HCT116 (cell line): ENCODE results near the gene DNAJB5. TPM values are rescaled to one million over a fixed set of nuclear protein-coding genes. Genes with fewer than 3 reads are reported as not detected.

ENCODE experiments used
- ATAC-seq: fragments of 200-7000 bp; cut with Tn5 transposase; 2 replicates; pipeline ENCODE4 v1.9.1; 2020; ENCODE audit warnings: mild to moderate bottlenecking, moderate library complexity
- BruUV-seq: library from RNA; stranded (reverse); fragments of 400-500 nt; replicated peaks from 2 replicates; lab custom pipeline; 2021; lab: Mats Ljungman, UMichigan
- CTCF ChIA-PET: fragments of 300-600 bp; sonication (Branson Sonifier 250); formaldehyde crosslinking; loops from one replicate; lab custom pipeline; 2021; ENCODE audit warnings: antibody characterized with exemption; lab: Charles Lee
- POLR2A ChIA-PET: fragments of 300-600, 350-600 bp; sonication (Branson Sonifier 250); formaldehyde crosslinking; loops from one replicate; lab custom pipeline; 2021; ENCODE audit warnings: antibody characterized with exemption; lab: Charles Lee
- RAD21 ChIA-PET, 2 experiments: fragments of 300-600 bp; sonication (Branson Sonifier 250); formaldehyde crosslinking; loops; one replicate each; lab custom pipeline; 2023; ENCODE audit warnings: low total read pairs in 2 of 2; ENCODE audit not compliant: uncharacterized antibody in 2 of 2, unreplicated experiment in 2 of 2, low non-redundant PET in 1 of 2; lab: Charles Lee
- DNase-seq: peaks from one replicate; pipeline ENCODE4 v3.0.0-alpha.2; 2010; ENCODE audit warnings: low read depth, low spot score
- H2AFZ ChIP-seq: fragments of 200-600 bp; shearing (Covaris generic), sonication (generic); 2 replicates; pipeline ENCODE4 v1.6.1; 2017; ENCODE audit warnings: low read depth, mixed run types, mixed read lengths, antibody characterized with exemption, low read length; ENCODE audit not compliant: poor library complexity, severe bottlenecking
- H3K27ac ChIP-seq: 2 replicates; pipeline ENCODE4 v1.5.1; 2012; ENCODE audit warnings: low read depth, low read length
- H3K27me3 ChIP-seq: fragments of 200-600 bp; sonication (generic); 2 replicates; pipeline ENCODE4 v1.6.1; 2016; ENCODE audit warnings: mixed run types, low read length, mixed read lengths; ENCODE audit not compliant: insufficient read depth
- H3K36me3 ChIP-seq, 2 experiments: fragments of 200-500 bp in 1 of 2; fragments of 200-600 bp in 1 of 2; sonication (Bioruptor generic) in 1 of 2; sonication (generic) in 1 of 2; 2 replicates each; pipeline versions ENCODE4 v1.5.1 to v1.6.1; 2014 to 2016; ENCODE audit warnings: low read length in 2 of 2, inconsistent platforms in 1 of 2, mixed read lengths in 1 of 2, mixed run types in 1 of 2; ENCODE audit not compliant: insufficient read depth in 2 of 2, control insufficient read depth in 1 of 2
- H3K4me1 ChIP-seq, 2 experiments: fragments of 200-600 bp in 1 of 2; sonication (generic) in 1 of 2; 2 replicates each; pipeline versions ENCODE4 v1.5.1 to v1.6.1; 2012 to 2017; ENCODE audit warnings: low read length in 2 of 2, inconsistent platforms in 1 of 2, mild to moderate bottlenecking in 1 of 2, mixed read lengths in 1 of 2, mixed run types in 1 of 2, moderate library complexity in 1 of 2; ENCODE audit not compliant: insufficient read depth in 2 of 2, control insufficient read depth in 1 of 2
- H3K4me2 ChIP-seq: fragments of 200-600 bp; sonication (generic); 2 replicates; pipeline ENCODE4 v1.6.1; 2017; ENCODE audit warnings: mixed run types, low read length, mixed read lengths
- H3K4me3 ChIP-seq, 2 experiments: fragments of 200-600 bp in 1 of 2; sonication (generic) in 1 of 2; replicated peaks in 1 of 2; 2 replicates each; pipeline ENCODE4 v1.5.1; 2011 to 2016; ENCODE audit warnings: low read length in 2 of 2, control low read depth in 1 of 2, low read depth in 1 of 2, mild to moderate bottlenecking in 1 of 2, mixed read lengths in 1 of 2, mixed run types in 1 of 2
- H3K79me2 ChIP-seq: fragments of 200-600 bp; sonication (generic); 2 replicates; pipeline ENCODE4 v1.6.1; 2017; ENCODE audit warnings: mild to moderate bottlenecking, mixed run types, low read length, moderate library complexity, mixed read lengths; ENCODE audit not compliant: insufficient read depth
- H3K9ac ChIP-seq: fragments of 200-600 bp; sonication (generic); 2 replicates; pipeline ENCODE4 v1.6.1; 2016; ENCODE audit warnings: low read length, mixed read lengths
- H3K9me2 ChIP-seq: fragments of 200-600 bp; sonication (generic), shearing (Covaris generic); 2 replicates; pipeline ENCODE4 v1.6.1; 2017; ENCODE audit warnings: mixed run types, mild to moderate bottlenecking, moderate library complexity; ENCODE audit not compliant: insufficient read depth
- H3K9me3 ChIP-seq, 2 experiments: fragments of 200-500 bp in 1 of 2; fragments of 200-600 bp in 1 of 2; sonication (Bioruptor generic) in 1 of 2; sonication (generic) in 1 of 2; 2 replicates each; pipeline ENCODE4 v1.6.1; 2014 to 2017; ENCODE audit warnings: low read length in 2 of 2, mixed read lengths in 2 of 2, inconsistent platforms in 1 of 2, low read depth in 1 of 2, mild to moderate bottlenecking in 1 of 2, mixed run types in 1 of 2, moderate library complexity in 1 of 2; ENCODE audit not compliant: control insufficient read depth in 1 of 2, insufficient read depth in 1 of 2
- H4K20me1 ChIP-seq: fragments of 200-600 bp; sonication (generic), shearing (Covaris generic); 2 replicates; pipeline ENCODE4 v1.6.1; 2017; ENCODE audit warnings: mixed run types, mild to moderate bottlenecking, moderate library complexity; ENCODE audit not compliant: insufficient read depth
- ELF1 ChIP-seq: IDR thresholded peaks from 2 replicates; pipeline ENCODE4 v1.6.1; 2012; ENCODE audit warnings: low read depth, borderline replicate concordance
- EZH2 ChIP-seq: fragments of 200-600 bp; sonication (generic); IDR thresholded peaks from 2 replicates; pipeline ENCODE4 v1.6.1; 2017; ENCODE audit warnings: antibody characterized with exemption, mixed run types
- JUND ChIP-seq: IDR thresholded peaks from 2 replicates; pipeline ENCODE4 v1.6.1; 2012
- MAX ChIP-seq: IDR thresholded peaks from 2 replicates; pipeline ENCODE4 v1.6.1; 2012
- SP1 ChIP-seq: IDR thresholded peaks from 2 replicates; pipeline ENCODE4 v1.6.1; 2012; ENCODE audit warnings: low read depth
- YY1 ChIP-seq: IDR thresholded peaks from 2 replicates; pipeline ENCODE4 v1.6.1; 2011; ENCODE audit warnings: low read length, low read depth, moderate library complexity, mild to moderate bottlenecking; ENCODE audit not compliant: insufficient replicate concordance; ENCODE audit errors: extremely low read depth
- ZBTB33 ChIP-seq: IDR thresholded peaks from 2 replicates; pipeline ENCODE4 v1.6.1; 2011; ENCODE audit warnings: mild to moderate bottlenecking, low read length, moderate library complexity; ENCODE audit not compliant: insufficient replicate concordance; ENCODE audit errors: extremely low read depth
- ZNF274 ChIP-seq: fragments of 200-500 bp; sonication (Bioruptor generic); IDR thresholded peaks from 2 replicates; pipeline ENCODE4 v1.6.1; 2014; ENCODE audit warnings: mild to moderate bottlenecking, low read depth, low read length, inconsistent platforms
- intact Hi-C: fragments of 100-400 bp; cut with micrococcal nuclease; formaldehyde crosslinking; loops from 2 replicates; pipeline ENCODE4 v1.10.0; 2022
- total RNA-seq: library from RNA; stranded (reverse); gene quantifications from one replicate; pipeline ENCODE4 v1.2.1, GENCODE V29; 2021; ENCODE audit not compliant: unreplicated experiment

DNAJB5 gene
- total RNA-seq, 1 experiment from 2014 or later, result 3.6 TPM

GRCh38 chr9:34996905-34997279 is 7.3 kb downstream of the DNAJB5 start:
- Histone ChIP-seq H3K4me1 (peaks cover 15 to 43% of the 10 kb centered on the region in 2 experiments), H2AFZ (no peak overlapping the region), H3K9ac (no peak overlapping the region), H3K4me2 (no peak overlapping the region), H4K20me1 (no peaks in the 10 kb centered on the region), H3K4me3 (no peak overlapping the region), H3K9me3 (no peaks in the 10 kb centered on the region), H3K9me2 (no peaks in the 10 kb centered on the region), H3K27ac (no peak overlapping the region), H3K27me3 (no peaks in the 10 kb centered on the region), H3K36me3 (0 out of 4 replicates have a peak, but pooled peaks cover 0 to 2% of the 10 kb centered on the region in 2 experiments), H3K79me2 (no peaks in the 10 kb centered on the region)
- intact Hi-C loops, result no loop called here
- TF ChIP-seq SP1 (no peak), ZNF274 (no peak), ELF1 (no peak), JUND (no peak), YY1 (no peak), EZH2 (no peak), MAX (no peak), ZBTB33 (no peak)
- ChIA-PET POLR2A (no interaction called here), CTCF (interaction anchor here (0.7 kb wide), 1 partner anchor 55 kb away, joined by 3 read pairs; no protein-coding TSS in a partner anchor), RAD21 (no interaction called here)
- BruUV-seq, result no TSS peak
- DNase-seq (no peak), ATAC-seq (no peak)
